PC-9 (cell line): Measurements from ENCODE around the gene IL20. TPM values are rescaled to one million over a fixed set of nuclear protein-coding genes. Genes with fewer than 3 reads are reported as not detected.
A peak's percentile ranks its signal among the peaks of the same experiment; 100 is the strongest.

ENCODE experiments used
- BruUV-seq: library from RNA; stranded (reverse); fragments of 400-500 nt; replicated peaks from 2 replicates; lab custom pipeline; 2021; lab: Mats Ljungman, UMichigan
- CTCF ChIA-PET: fragments of 300-600 bp; sonication (Branson Sonifier 250); formaldehyde crosslinking; loops from one replicate; lab custom pipeline; 2022; ENCODE audit warnings: antibody characterized with exemption; lab: Charles Lee
- POLR2A ChIA-PET: fragments of 300-600 bp; sonication (Branson Sonifier 250); formaldehyde crosslinking; loops from one replicate; lab custom pipeline; 2022; ENCODE audit warnings: antibody characterized with exemption; ENCODE audit not compliant: unreplicated experiment; lab: Charles Lee
- DNase-seq, 2 experiments: peaks; one replicate each; pipeline versions ENCODE4 v3.0.0 to v3.0.0-alpha.2; 2015 to 2022; ENCODE audit warnings: mixed read lengths in 1 of 2
- H2AFZ ChIP-seq: fragments of 200-600 bp; sonication (generic); 2 replicates; pipeline ENCODE4 v1.8.1; 2017; ENCODE audit warnings: antibody characterized with exemption
- H3F3A ChIP-seq: fragments of 200-600 bp; sonication (generic); 2 replicates; pipeline ENCODE4 v1.8.1; 2017; ENCODE audit warnings: antibody characterized with exemption, mild to moderate bottlenecking, low read depth; ENCODE audit not compliant: insufficient read depth
- H3K27ac ChIP-seq: fragments of 200-600 bp; sonication (generic); 2 replicates; pipeline ENCODE4 v1.6.1; 2016; ENCODE audit warnings: mixed run types
- H3K27me3 ChIP-seq: fragments of 200-600 bp; sonication (generic); 2 replicates; pipeline ENCODE4 v1.6.1; 2016; ENCODE audit warnings: low read depth, mixed run types; ENCODE audit not compliant: insufficient read depth
- H3K36me3 ChIP-seq: fragments of 200-600 bp; sonication (generic); 2 replicates; pipeline ENCODE4 v1.6.1; 2016; ENCODE audit warnings: low read depth, mixed run types
- H3K4me1 ChIP-seq: fragments of 200-600 bp; sonication (generic); replicated peaks from 2 replicates; pipeline ENCODE4 v1.6.1; 2016; ENCODE audit warnings: mixed run types; ENCODE audit not compliant: insufficient read depth
- H3K4me2 ChIP-seq: fragments of 200-600 bp; sonication (generic); 2 replicates; pipeline ENCODE4 v1.6.1; 2017; ENCODE audit warnings: mixed run types
- H3K4me3 ChIP-seq: fragments of 200-600 bp; sonication (generic); 2 replicates; pipeline ENCODE4 v1.6.1; 2016; ENCODE audit warnings: mixed run types
- H3K79me2 ChIP-seq: fragments of 200-600 bp; sonication (generic); 2 replicates; pipeline ENCODE4 v1.6.1; 2017; ENCODE audit warnings: low read depth, mixed run types
- H3K9me2 ChIP-seq: fragments of 200-600 bp; sonication (generic); 2 replicates; pipeline ENCODE4 v1.8.1; 2017; ENCODE audit warnings: mild to moderate bottlenecking; ENCODE audit not compliant: insufficient read depth
- H3K9me3 ChIP-seq: fragments of 200-600 bp; sonication (generic); 2 replicates; pipeline ENCODE4 v1.8.1; 2016; ENCODE audit warnings: low read depth; ENCODE audit not compliant: insufficient read depth
- H4K20me1 ChIP-seq: fragments of 200-600 bp; sonication (generic); 2 replicates; pipeline ENCODE4 v1.8.1; 2017; ENCODE audit not compliant: insufficient read depth
- EZH2 ChIP-seq: fragments of 200-600 bp; sonication (generic); IDR thresholded peaks from 2 replicates; pipeline ENCODE4 v1.8.0; 2017; ENCODE audit warnings: antibody characterized with exemption, low read depth
- intact Hi-C: fragments of 100-400 bp; cut with micrococcal nuclease; formaldehyde crosslinking; loops from one replicate; pipeline ENCODE4 v1.10.0; 2022; ENCODE audit not compliant: unreplicated experiment
- total RNA-seq: library from RNA; stranded (reverse); gene quantifications from 2 replicates; pipeline ENCODE4 v1.2.3, GENCODE V29; 2021
- TF ChIP-seq, protein P1 (sequence below): fragments of 200-600 bp; sonication (generic); conservative IDR thresholded peaks from 2 replicates; pipeline ENCODE4 v1.6.1; 2017; ENCODE audit warnings: mixed run types, antibody characterized with exemption, mild to moderate bottlenecking, moderate library complexity

Gene IL20
- total RNA-seq, 1 experiment from 2014 or later, result not detected

DNA sequence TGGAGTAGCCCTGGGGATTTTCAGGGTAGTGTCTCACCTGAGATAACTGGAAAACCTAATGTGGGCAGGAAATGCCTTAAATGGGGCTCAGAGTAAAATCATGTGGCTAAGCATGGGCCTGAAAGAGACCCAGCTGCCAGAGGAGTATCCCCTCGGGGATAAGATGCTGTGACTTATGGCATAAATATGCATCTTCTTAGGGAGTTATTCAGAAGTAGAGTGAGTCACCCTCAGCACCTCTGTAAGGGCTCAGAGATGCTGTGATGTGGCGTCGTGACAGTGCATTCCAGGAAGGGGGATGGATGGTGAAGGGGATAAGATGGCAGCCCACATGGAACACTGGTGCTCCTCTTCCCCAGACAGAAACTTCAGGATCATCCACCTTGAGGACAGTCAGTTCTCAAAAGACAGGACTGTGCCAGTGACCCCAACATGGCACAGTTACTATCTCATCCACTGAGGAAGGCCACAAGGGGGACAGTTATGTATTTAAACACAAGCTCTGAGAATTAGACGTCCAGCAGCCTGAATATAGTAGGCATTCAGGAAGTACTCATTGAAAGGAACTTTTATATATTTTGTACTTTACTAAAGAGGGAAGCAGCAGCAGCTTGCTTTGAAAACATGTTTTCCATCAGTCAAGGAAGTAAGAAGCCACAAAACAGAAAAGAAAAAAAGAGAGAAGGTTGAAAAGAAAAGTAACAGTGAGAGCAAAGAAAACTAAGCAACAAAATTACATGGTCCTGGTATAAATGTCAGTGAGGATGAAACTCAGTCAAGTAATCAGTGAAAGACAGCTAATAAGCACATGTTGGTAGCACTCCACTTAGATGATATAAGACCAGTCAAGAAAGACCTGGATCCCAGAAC lies 40.1 kb downstream of the IL20 start:
- no peaks in the 10 kb centered on the region for H3K9me2 ChIP-seq
- TSS peak; percentile 67 for BruUV-seq
- H3K4me3 ChIP-seq, result no peak overlapping the region

DNA sequence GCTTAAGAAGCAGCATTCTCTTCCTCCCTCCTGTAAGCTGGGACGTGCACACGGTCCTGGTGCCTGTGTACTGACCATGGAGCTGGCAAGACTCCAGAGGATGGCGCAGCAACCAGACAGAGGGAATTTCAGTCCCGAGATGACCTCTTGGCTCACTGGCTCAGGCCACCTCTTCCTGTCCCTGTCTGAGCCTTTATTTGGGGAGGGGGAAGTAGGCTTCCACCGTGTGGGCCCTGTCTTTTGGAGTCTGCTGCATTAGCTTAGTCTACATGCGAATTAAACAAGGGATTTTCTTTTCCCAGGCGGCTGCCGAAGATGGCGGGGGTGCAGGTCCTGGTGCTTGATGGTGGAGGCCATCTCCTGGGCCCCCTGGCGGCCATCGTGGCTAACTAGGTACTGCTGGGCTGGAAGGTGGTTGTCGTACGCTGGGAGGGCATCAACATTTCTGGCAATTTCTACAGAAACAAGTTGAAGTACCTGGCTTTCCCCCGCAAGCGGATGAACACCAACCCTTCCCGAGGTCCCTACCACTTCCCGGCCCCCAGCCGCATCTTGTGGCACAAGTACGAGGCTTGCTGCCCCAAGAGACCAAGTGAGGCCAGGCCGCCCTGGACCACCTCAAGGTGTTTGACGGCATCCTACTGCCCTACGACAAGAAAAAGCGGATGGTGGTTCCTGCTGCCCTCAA lies 42.0 kb downstream of the IL20 start:
- POLR2A ChIA-PET, result no interaction called here
- Histone ChIP-seq H3K79me2 (no peaks in the 10 kb centered on the region), H3K4me1 (peaks cover 23% of the 10 kb centered on the region), H3K27ac (no peak overlapping the region), H3F3A (peaks cover 33% of the 10 kb centered on the region; the same call in 1 of the 2 replicates), H3K27me3 (no peaks in the 10 kb centered on the region), H4K20me1 (no peaks in the 10 kb centered on the region), H2AFZ (no peak overlapping the region), H3K9me3 (no peaks in the 10 kb centered on the region), H3K36me3 (no peaks in the 10 kb centered on the region), H3K4me2 (no peak overlapping the region), H3K4me3 (no peak overlapping the region), H3K9me2 (no peaks in the 10 kb centered on the region)
- TF ChIP-seq EZH2, result no peak
- TF ChIP-seq, protein P1, sequence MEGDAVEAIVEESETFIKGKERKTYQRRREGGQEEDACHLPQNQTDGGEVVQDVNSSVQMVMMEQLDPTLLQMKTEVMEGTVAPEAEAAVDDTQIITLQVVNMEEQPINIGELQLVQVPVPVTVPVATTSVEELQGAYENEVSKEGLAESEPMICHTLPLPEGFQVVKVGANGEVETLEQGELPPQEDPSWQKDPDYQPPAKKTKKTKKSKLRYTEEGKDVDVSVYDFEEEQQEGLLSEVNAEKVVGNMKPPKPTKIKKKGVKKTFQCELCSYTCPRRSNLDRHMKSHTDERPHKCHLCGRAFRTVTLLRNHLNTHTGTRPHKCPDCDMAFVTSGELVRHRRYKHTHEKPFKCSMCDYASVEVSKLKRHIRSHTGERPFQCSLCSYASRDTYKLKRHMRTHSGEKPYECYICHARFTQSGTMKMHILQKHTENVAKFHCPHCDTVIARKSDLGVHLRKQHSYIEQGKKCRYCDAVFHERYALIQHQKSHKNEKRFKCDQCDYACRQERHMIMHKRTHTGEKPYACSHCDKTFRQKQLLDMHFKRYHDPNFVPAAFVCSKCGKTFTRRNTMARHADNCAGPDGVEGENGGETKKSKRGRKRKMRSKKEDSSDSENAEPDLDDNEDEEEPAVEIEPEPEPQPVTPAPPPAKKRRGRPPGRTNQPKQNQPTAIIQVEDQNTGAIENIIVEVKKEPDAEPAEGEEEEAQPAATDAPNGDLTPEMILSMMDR, result peak; percentile 35; the same call in 1 of the 2 replicates
- intact Hi-C loops, result no loop called here
- CTCF ChIA-PET, result no interaction called here
- no peak for DNase-seq
- BruUV-seq, result no TSS peak

More for the DNA sequence above, 40.1 kb downstream of the IL20 start:
- Histone ChIP-seq H3F3A (peaks cover 29% of the 10 kb centered on the region; the same call in 1 of the 2 replicates), H3K4me1 (peaks cover 23% of the 10 kb centered on the region), H3K79me2 (no peaks in the 10 kb centered on the region), H3K9me3 (no peaks in the 10 kb centered on the region), H3K36me3 (no peaks in the 10 kb centered on the region), H4K20me1 (no peaks in the 10 kb centered on the region), H3K4me2 (peak overlapping the region; percentile 9; the same call in 1 of the 2 replicates), H2AFZ (no peak overlapping the region; the same call in 1 of the 2 replicates), H3K27ac (peak overlapping the region; percentile 25; the same call in 1 of the 2 replicates), H3K27me3 (no peaks in the 10 kb centered on the region)
- CTCF ChIA-PET, result interaction anchor here (0.5 to 0.6 kb wide), 2 partner anchors 79 to 169 kb away, joined by 3 to 4 read pairs; no protein-coding TSS in a partner anchor
- peak; percentile 61 to 83 for DNase-seq
- POLR2A ChIA-PET, result interaction anchor here (0.5 to 0.6 kb wide), 2 partner anchors 120 to 122 kb away, joined by 4 to 5 read pairs; no protein-coding TSS in a partner anchor
- intact Hi-C loops, result loop anchor here (1.0 kb wide), 1 partner anchor 10 kb away; no protein-coding TSS in a partner anchor
- no peak for TF ChIP-seq EZH2
- TF ChIP-seq, protein P1, result no peak

DNA sequence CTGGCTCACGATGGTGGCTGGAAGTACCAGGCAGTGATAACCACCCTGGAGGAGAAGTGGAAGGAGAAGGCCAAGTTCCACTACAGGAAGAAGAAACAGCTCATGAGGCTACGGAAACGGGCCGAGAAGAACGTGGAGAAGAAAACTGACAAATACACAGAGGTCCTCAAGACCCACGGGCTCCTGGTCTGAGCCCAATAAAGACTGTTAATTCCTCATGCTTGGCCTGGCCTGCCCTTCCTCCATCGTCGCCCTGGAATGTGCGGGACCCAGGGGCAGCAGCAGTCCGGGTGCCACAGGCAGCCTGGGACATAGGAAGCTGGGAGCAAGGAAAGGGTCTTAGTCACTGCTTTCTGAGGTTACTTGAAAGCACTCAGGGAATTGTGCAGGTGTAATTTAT lies 42.6 kb downstream of the IL20 start:
- no peak for DNase-seq
- H2AFZ ChIP-seq, result no peak overlapping the region
- H3K27ac ChIP-seq, result no peak overlapping the region
- peaks cover 23% of the 10 kb centered on the region for H3K4me1 ChIP-seq
- ChIA-PET POLR2A (no interaction called here), CTCF (no interaction called here)
- intact Hi-C loops, result no loop called here
- H3F3A ChIP-seq, result peaks cover 33% of the 10 kb centered on the region; the same call in 1 of the 2 replicates
- H4K20me1 ChIP-seq, result no peaks in the 10 kb centered on the region
- H3K9me2 ChIP-seq, result no peaks in the 10 kb centered on the region
- H3K79me2 ChIP-seq, result no peaks in the 10 kb centered on the region
- TF ChIP-seq EZH2, result no peak
- TF ChIP-seq, protein P1, result no peak
- H3K4me2 ChIP-seq, result no peak overlapping the region
- H3K27me3 ChIP-seq, result no peaks in the 10 kb centered on the region
- no peak overlapping the region for H3K4me3 ChIP-seq
- H3K36me3 ChIP-seq, result no peaks in the 10 kb centered on the region
- no TSS peak for BruUV-seq
- no peaks in the 10 kb centered on the region for H3K9me3 ChIP-seq
